Keratinocyte (primary cell): ENCODE results near the gene AZIN2. TPM values are rescaled to one million over a fixed set of nuclear protein-coding genes. Genes with fewer than 3 reads are reported as not detected.

ENCODE experiments used
- DNase-seq: peaks from one replicate; pipeline ENCODE4 v3.0.0-alpha.2; 2011; ENCODE audit warnings: low read depth, missing footprints, low spot score
- FAIRE-seq: peaks from 2 replicates; lab custom pipeline; 2011; peaks lifted over from hg19 to GRCh38; lab: Jason Lieb, UNC
- H2AFZ ChIP-seq: 2 replicates; pipeline ENCODE4 v1.6.0; 2012; ENCODE audit warnings: low read length, control low read depth, inconsistent platforms; ENCODE audit not compliant: control insufficient read depth
- H3K27ac ChIP-seq: 2 replicates; pipeline ENCODE4 v1.5.1; 2011; ENCODE audit warnings: low read length; ENCODE audit not compliant: control insufficient read depth, insufficient read depth
- H3K27me3 ChIP-seq: 3 replicates; pipeline ENCODE4 v1.6.0; 2011; ENCODE audit warnings: low read length; ENCODE audit not compliant: control insufficient read depth, insufficient read depth; ENCODE audit errors: extremely low read depth
- H3K36me3 ChIP-seq, 2 experiments: 2 replicates in 1 of 2; 3 replicates in 1 of 2; pipeline ENCODE4 v1.5.1; 2011; ENCODE audit warnings: low read length in 2 of 2, mild to moderate bottlenecking in 1 of 2; ENCODE audit not compliant: control insufficient read depth in 2 of 2, insufficient read depth in 2 of 2; ENCODE audit errors: extremely low read depth in 1 of 2
- H3K4me1 ChIP-seq: 3 replicates; pipeline ENCODE4 v1.5.1; 2011; ENCODE audit warnings: low read length; ENCODE audit not compliant: control insufficient read depth, insufficient read depth; ENCODE audit errors: extremely low read depth
- H3K4me2 ChIP-seq: 3 replicates; pipeline ENCODE4 v1.6.0; 2011; ENCODE audit warnings: low read depth, low read length; ENCODE audit not compliant: control insufficient read depth, insufficient read depth; ENCODE audit errors: extremely low read depth
- H3K4me3 ChIP-seq, 3 experiments: fragments of 200-600 bp in 1 of 3; sonication (generic) in 1 of 3; 2 replicates in 2 of 3; 3 replicates in 1 of 3; pipeline ENCODE4 v1.5.1; 2011 to 2016; ENCODE audit warnings: low read length in 3 of 3, mild to moderate bottlenecking in 3 of 3, control low read depth in 2 of 3, inconsistent platforms in 1 of 3, low read depth in 1 of 3, mixed read lengths in 1 of 3, mixed run types in 1 of 3, moderate library complexity in 1 of 3; ENCODE audit not compliant: control insufficient read depth in 2 of 3, insufficient read depth in 2 of 3; ENCODE audit errors: extremely low read depth in 1 of 3
- H3K79me2 ChIP-seq: 2 replicates; pipeline ENCODE4 v1.6.0; 2012; ENCODE audit warnings: low read length; ENCODE audit not compliant: control insufficient read depth, insufficient read depth
- H3K9ac ChIP-seq: 3 replicates; pipeline ENCODE4 v1.6.0; 2011; ENCODE audit warnings: low read length; ENCODE audit not compliant: control insufficient read depth, insufficient read depth; ENCODE audit errors: extremely low read depth
- H3K9me1 ChIP-seq: 3 replicates; pipeline ENCODE4 v1.6.0; 2011; ENCODE audit warnings: low read length; ENCODE audit not compliant: control insufficient read depth, insufficient read depth; ENCODE audit errors: extremely low read depth
- H3K9me3 ChIP-seq: 2 replicates; pipeline ENCODE4 v1.5.1; 2012; ENCODE audit warnings: low read depth, low read length; ENCODE audit not compliant: control insufficient read depth
- H4K20me1 ChIP-seq: 3 replicates; pipeline ENCODE4 v1.6.0; 2011; ENCODE audit warnings: low read length; ENCODE audit not compliant: control insufficient read depth, insufficient read depth; ENCODE audit errors: extremely low read depth
- EZH2 ChIP-seq: IDR thresholded peaks from one replicate; pipeline ENCODE4 v1.6.1; 2012; ENCODE audit warnings: inconsistent platforms, mild to moderate bottlenecking, low read length, moderate library complexity
- dilution Hi-C: fragments of 300-500 bp; cut with MboI; formaldehyde crosslinking; loops from one replicate; pipeline ENCODE4 v1.7.0; 2020; ENCODE audit warnings: low sequenced_read_pairs; ENCODE audit not compliant: extremely low pct_ligation_motif_present
- polyA plus RNA-seq, 5 experiments: library from polyadenylated mRNA; depleted of rRNA in 3 of 5; stranded (reverse) in 3 of 5; stranded (forward) in 1 of 5; unstranded in 1 of 5; fragments of >200 nt; gene quantifications; 1 replicate in 1 of 5; 2 replicates in 3 of 5; 3 replicates in 1 of 5; pipeline versions ENCODE4 v1.2.1 to v1.2.3, GENCODE V29; 2011 to 2012; ENCODE audit warnings: missing spikeins in 2 of 5, low read depth in 1 of 5, low replicate concordance in 1 of 5
- TF ChIP-seq, protein P1 (sequence below), 3 experiments: IDR thresholded peaks in 1 of 3; conservative IDR thresholded peaks in 1 of 3; optimal IDR thresholded peaks in 1 of 3; 2 replicates in 2 of 3; 3 replicates in 1 of 3; pipeline versions ENCODE3 to v1.5.1; 2011; ENCODE audit warnings: low read length in 3 of 3, mild to moderate bottlenecking in 3 of 3, moderate library complexity in 2 of 3, control low read depth in 1 of 3, inconsistent platforms in 1 of 3; ENCODE audit not compliant: insufficient read depth in 2 of 3; ENCODE audit errors: extremely low read depth in 1 of 3

The AZIN2 gene
- polyA plus RNA-seq, 1 donor (not counting 4 experiments of a cell fraction or from before 2014, with no cell fraction given), result 6.7 TPM

DNA sequence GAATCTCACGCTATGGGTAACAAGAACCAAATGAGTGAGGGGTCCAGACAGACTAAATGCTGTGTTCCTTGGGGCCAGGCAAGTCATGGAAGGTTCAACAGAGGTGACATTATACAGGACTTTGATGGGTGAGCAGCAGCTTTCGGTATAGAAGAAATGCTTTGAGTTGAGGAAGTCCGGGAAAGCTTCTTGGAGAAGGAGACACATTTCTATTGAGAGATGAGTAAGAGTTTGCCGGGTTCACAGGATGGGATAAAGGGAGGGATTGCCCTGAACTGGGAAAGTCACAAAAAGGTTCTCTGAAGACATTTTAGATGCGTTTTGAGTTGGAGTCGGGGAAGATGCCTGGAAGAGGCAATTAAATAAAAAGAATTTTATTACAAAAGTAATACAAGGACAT lies 580 bp upstream of the AZIN2 start:
- no peak for TF ChIP-seq EZH2
- TF ChIP-seq, protein P1, sequence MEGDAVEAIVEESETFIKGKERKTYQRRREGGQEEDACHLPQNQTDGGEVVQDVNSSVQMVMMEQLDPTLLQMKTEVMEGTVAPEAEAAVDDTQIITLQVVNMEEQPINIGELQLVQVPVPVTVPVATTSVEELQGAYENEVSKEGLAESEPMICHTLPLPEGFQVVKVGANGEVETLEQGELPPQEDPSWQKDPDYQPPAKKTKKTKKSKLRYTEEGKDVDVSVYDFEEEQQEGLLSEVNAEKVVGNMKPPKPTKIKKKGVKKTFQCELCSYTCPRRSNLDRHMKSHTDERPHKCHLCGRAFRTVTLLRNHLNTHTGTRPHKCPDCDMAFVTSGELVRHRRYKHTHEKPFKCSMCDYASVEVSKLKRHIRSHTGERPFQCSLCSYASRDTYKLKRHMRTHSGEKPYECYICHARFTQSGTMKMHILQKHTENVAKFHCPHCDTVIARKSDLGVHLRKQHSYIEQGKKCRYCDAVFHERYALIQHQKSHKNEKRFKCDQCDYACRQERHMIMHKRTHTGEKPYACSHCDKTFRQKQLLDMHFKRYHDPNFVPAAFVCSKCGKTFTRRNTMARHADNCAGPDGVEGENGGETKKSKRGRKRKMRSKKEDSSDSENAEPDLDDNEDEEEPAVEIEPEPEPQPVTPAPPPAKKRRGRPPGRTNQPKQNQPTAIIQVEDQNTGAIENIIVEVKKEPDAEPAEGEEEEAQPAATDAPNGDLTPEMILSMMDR (optimal IDR thresholded peaks at IDR 0.05 in 1 of 3, IDR thresholded peaks at IDR 0.05 in 1 of 3, conservative IDR thresholded peaks at IDR 0.05 in 1 of 3; ENCODE audit: extremely low read depth in 1 of 3, insufficient read depth in 2 of 3, low read length in 3 of 3), result no peak
- no peak for FAIRE-seq
- peak overlapping the region; percentile 60 for H3K9ac ChIP-seq

DNA sequence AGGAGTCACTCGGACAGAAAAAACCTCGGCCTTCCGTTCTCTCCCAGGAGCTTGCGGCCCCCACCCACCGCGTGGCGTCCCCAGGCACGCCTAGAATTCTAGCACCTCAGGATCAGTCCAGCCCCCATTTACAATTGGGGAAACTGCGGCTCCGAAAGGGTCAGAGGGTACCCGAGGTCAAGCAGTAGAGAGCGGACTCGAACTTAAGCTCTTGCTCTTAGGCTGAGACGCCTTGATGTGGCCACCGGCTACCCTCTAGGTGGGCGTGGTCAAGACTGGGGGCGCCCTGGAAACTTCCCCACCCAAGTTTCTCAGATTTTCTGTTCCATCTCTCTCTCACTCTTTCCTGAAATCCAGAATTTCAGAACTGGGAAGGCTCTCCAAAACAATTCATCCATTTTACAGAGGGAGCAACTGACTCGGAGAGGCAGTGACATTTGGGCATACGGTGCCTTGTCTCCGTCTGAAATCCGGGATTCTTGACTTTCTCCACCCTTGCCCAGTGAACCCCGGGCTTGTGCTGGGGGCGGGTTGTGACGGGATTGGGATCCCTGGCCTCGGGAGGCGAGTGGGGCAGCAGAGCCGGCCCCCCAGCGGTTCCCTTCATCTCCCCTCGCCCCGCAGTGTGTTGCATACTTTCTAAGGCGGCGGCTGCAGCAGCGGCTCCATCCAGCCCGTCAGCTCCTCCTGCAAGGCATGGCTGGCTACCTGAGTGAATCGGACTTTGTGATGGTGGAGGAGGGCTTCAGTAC lies 777 bp downstream of the AZIN2 start:
- Histone ChIP-seq H3K4me3 (peak overlapping the region; percentile 64 to 77 (median 73)), H3K9me3 (no peaks in the 10 kb centered on the region), H3K9me1 (peaks cover 2% of the 10 kb centered on the region), H3K36me3 (peaks cover 0 to 3% of the 10 kb centered on the region in 2 experiments), H3K4me1 (peaks cover 6% of the 10 kb centered on the region), H4K20me1 (no peaks in the 10 kb centered on the region), H3K4me2 (peak overlapping the region; percentile 94), H3K9ac (peak overlapping the region; percentile 78), H2AFZ (peak overlapping the region; percentile 79), H3K27me3 (no peaks in the 10 kb centered on the region), H3K27ac (no peak overlapping the region), H3K79me2 (no peaks in the 10 kb centered on the region)
- dilution Hi-C loops, result no loop called here
- DNase-seq (no peak), FAIRE-seq (peak; percentile 48)
- TF ChIP-seq, protein P1 (optimal IDR thresholded peaks at IDR 0.05 in 1 of 3, IDR thresholded peaks at IDR 0.05 in 1 of 3, conservative IDR thresholded peaks at IDR 0.05 in 1 of 3; ENCODE audit: extremely low read depth in 1 of 3, insufficient read depth in 2 of 3, low read length in 3 of 3), result no peak
- no peak for TF ChIP-seq EZH2

More for the DNA sequence above, 580 bp upstream of the AZIN2 start:
- peak overlapping the region; percentile 64 to 77 (median 73) for H3K4me3 ChIP-seq
- no peaks in the 10 kb centered on the region for H4K20me1 ChIP-seq
- H3K79me2 ChIP-seq, result no peaks in the 10 kb centered on the region
- H2AFZ ChIP-seq, result peak overlapping the region; percentile 78
- no peak for DNase-seq
- H3K4me1 ChIP-seq, result peaks cover 6% of the 10 kb centered on the region
- H3K4me2 ChIP-seq, result peak overlapping the region; percentile 90
- no peaks in the 10 kb centered on the region for H3K36me3 ChIP-seq
- no peaks in the 10 kb centered on the region for H3K9me3 ChIP-seq
- peaks cover 2% of the 10 kb centered on the region for H3K9me1 ChIP-seq
- peak overlapping the region; percentile 11 for H3K27ac ChIP-seq
- dilution Hi-C loops, result no loop called here
- no peaks in the 10 kb centered on the region for H3K27me3 ChIP-seq
